ENCODE measurements around the gene LILRA2.
"Not testable (repeated sequence)": the region's sequence is repeated elsewhere in the genome, so short reads cannot be mapped to it uniquely, and the experiment has no call there.

Gene LILRA2

DNA sequence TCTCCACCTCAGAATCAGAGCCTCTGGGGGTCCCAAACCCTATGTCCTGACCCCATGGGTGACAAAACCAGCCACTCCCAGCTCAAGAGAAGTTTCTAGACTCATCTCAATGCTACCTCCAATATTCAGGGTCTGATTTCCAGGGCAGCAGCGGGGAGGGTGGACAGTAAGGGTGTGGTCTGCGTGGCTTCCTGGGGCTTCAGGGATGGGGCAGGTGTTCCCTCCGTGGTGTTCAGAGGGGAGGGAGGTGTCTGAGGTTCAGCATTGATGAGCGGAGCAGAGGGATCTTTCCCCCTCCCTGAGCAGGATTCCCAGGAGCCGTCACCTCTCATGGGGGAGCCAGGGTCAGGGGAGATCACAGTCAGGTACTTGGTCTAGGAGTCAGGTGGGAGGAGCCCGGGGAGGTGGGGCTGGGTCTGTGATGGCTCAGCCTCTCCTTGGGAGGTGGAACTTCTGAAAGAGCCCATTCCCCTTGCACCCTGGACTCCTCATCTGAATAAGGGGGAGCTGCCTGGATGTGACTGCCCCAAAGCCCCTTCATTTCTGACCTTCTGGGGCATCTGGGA lies 2.9 kb downstream of the LILRA2 start:
- TF ChIP-seq, protein P1, sequence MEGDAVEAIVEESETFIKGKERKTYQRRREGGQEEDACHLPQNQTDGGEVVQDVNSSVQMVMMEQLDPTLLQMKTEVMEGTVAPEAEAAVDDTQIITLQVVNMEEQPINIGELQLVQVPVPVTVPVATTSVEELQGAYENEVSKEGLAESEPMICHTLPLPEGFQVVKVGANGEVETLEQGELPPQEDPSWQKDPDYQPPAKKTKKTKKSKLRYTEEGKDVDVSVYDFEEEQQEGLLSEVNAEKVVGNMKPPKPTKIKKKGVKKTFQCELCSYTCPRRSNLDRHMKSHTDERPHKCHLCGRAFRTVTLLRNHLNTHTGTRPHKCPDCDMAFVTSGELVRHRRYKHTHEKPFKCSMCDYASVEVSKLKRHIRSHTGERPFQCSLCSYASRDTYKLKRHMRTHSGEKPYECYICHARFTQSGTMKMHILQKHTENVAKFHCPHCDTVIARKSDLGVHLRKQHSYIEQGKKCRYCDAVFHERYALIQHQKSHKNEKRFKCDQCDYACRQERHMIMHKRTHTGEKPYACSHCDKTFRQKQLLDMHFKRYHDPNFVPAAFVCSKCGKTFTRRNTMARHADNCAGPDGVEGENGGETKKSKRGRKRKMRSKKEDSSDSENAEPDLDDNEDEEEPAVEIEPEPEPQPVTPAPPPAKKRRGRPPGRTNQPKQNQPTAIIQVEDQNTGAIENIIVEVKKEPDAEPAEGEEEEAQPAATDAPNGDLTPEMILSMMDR (IDR thresholded peaks at IDR 0.05): no peak
- peak overlapping the region in 1 of 2 experiments; percentile 78 for H3K4me3 ChIP-seq (ENCODE audit: low read depth in 1 of 2, low read length in 1 of 2)
- peaks cover 65 to 66% of the 10 kb centered on the region in 2 experiments for H3K4me1 ChIP-seq (ENCODE audit: control insufficient read depth in 1 of 2, insufficient read depth in 1 of 2, low read depth in 1 of 2, low read length in 1 of 2)
- peak overlapping the region; percentile 99 for H3K27ac ChIP-seq
- peaks cover 46% of the 10 kb centered on the region for H3K36me3 ChIP-seq
- no peaks in the 10 kb centered on the region for H3K27me3 ChIP-seq
- no peaks in the 10 kb centered on the region for H3K9me3 ChIP-seq

DNA sequence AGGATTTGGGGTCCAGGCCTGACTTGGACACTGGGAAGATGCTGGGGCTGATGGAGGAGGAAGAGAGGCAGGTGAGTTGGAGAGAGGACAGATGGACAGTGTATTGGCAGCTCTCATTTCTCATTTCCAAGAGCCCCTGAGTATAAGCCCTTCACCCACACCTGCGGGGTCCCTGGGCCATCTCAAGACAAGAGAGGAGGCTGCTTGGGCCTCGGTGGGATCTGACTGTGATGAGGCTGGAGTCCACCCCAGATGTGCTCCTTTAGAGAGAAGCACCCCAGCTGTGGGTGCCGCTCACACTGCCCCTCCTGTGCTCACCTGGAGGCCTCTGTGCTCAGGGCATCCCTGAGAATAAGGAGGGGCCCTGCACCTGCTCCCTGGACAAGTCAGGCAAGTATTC lies 3.7 kb downstream of the LILRA2 start:
- H3K9me3 ChIP-seq: no peaks in the 10 kb centered on the region
- H3K27me3 ChIP-seq: no peaks in the 10 kb centered on the region
- peak overlapping the region; percentile 99 for H3K27ac ChIP-seq
- H3K36me3 ChIP-seq: peaks cover 52% of the 10 kb centered on the region
- peaks cover 59 to 64% of the 10 kb centered on the region in 2 experiments for H3K4me1 ChIP-seq (ENCODE audit: control insufficient read depth in 1 of 2, insufficient read depth in 1 of 2, low read depth in 1 of 2, low read length in 1 of 2)
- TF ChIP-seq, protein P1 (IDR thresholded peaks at IDR 0.05): no peak
- H3K4me3 ChIP-seq (ENCODE audit: low read depth in 1 of 2, low read length in 1 of 2): peak overlapping the region in 1 of 2 experiments; percentile 28

DNA sequence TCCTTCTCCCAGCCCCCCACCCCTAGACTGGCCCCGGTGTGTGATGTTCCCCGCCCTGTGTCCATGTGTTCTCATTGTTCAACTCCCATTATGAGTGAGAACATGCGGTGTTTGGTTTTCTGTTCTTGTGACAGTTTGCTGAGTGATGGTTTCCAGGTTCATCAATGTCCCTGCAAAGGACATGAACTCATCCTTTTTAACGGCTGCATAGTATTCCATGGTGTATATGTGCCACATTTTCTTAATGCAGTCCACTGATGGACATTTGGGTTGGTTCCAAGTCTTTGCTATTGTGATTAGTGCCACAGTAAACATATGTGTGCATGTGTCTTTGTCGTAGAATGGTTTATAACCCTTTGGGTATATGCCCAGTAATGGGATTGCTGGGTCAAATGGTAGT lies 4.7 kb downstream of the LILRA2 start:
- Histone ChIP-seq H3K27ac (peak overlapping the region; percentile 41), H3K4me1 (ENCODE audit: control insufficient read depth in 1 of 2, insufficient read depth in 1 of 2, low read depth in 1 of 2, low read length in 1 of 2) (peaks cover 52 to 59% of the 10 kb centered on the region in 2 experiments), H3K36me3 (peaks cover 57% of the 10 kb centered on the region), H3K4me3 (ENCODE audit: low read depth in 1 of 2, low read length in 1 of 2) (peak overlapping the region in 1 of 2 experiments; percentile 3)
- H3K9me3 ChIP-seq, H3K27me3 ChIP-seq: not testable (repeated sequence)

DNA sequence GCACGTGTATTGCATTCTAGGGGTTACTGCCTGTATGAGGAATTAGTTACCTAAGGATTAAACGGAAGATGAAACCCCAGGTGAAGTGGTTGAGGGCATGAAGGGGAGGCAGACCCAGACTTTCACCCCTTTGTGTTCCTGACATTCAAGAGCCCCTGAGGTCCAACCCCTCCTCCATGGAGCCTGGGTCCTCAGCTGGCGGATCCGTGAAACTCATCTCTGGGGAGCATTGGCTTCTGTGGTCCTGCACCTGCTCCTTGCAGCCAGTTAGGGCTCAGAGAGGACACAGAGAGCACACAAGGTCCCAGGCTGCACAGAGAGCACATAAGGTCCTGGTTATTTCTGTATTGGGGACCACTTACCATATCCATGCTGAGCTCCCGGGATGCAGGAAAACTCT lies 12.8 kb downstream of the LILRA2 start:
- H3K27ac ChIP-seq: peak overlapping the region; percentile 27
- TF ChIP-seq, protein P1 (IDR thresholded peaks at IDR 0.05): no peak
- H3K36me3 ChIP-seq: peaks cover 61% of the 10 kb centered on the region
- H3K27me3 ChIP-seq: no peaks in the 10 kb centered on the region
- H3K4me1 ChIP-seq (ENCODE audit: control insufficient read depth in 1 of 2, insufficient read depth in 1 of 2, low read depth in 1 of 2, low read length in 1 of 2): peaks cover 0 to 8% of the 10 kb centered on the region in 2 experiments
- H3K4me3 ChIP-seq (ENCODE audit: low read depth in 1 of 2, low read length in 1 of 2): no peak overlapping the region
- H3K9me3 ChIP-seq: no peaks in the 10 kb centered on the region

DNA sequence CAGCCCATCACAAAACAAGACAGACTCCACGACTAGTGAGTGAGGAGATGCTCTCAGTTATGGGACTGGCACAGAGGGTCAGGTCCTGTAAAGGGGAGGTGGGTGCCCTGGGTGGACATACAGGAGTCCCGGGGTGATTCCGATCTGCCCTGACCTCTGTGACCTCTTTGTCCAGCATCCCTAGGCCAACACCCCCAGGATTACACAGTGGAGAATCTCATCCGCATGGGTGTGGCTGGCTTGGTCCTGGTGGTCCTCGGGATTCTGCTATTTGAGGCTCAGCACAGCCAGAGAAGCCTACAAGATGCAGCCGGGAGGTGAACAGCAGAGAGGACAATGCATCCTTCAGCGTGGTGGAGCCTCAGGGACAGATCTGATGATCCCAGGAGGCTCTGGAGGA lies 13.4 kb downstream of the LILRA2 start:
- Histone ChIP-seq H3K27me3 (no peaks in the 10 kb centered on the region), H3K36me3 (peaks cover 56% of the 10 kb centered on the region), H3K27ac (peak overlapping the region; percentile 44), H3K9me3 (no peaks in the 10 kb centered on the region), H3K4me1 (ENCODE audit: control insufficient read depth in 1 of 2, insufficient read depth in 1 of 2, low read depth in 1 of 2, low read length in 1 of 2) (peaks cover 0 to 5% of the 10 kb centered on the region in 2 experiments), H3K4me3 (ENCODE audit: low read depth in 1 of 2, low read length in 1 of 2) (no peak overlapping the region)
- TF ChIP-seq, protein P1 (IDR thresholded peaks at IDR 0.05): no peak

DNA sequence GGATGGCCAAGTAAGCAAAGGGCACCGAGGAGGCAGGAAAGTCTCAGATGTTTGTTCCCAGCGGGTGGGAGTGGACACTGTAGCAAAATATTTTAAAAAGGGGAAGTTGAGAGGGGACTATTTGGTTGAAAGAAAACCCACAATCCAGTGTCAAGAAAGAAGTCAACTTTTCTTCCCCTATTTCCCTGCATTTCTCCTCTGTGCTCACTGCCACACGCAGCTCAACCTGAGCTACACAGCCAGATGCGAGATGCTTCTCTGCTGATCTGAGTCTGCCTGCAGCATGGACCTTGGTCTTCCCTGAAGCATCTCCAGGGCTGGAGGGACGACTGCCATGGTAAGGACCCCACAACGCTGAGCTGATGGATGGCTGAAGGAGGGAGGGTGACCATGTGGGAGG lies 19.9 kb downstream of the LILRA2 start, which contains the start of gene LILRA1:
LILRA1 (plus strand) TSS at position 188 of the 400 bp plus-strand sequence. CDS start 613 bp downstream, outside the sequence.
- H3K9me3 ChIP-seq, H3K27me3 ChIP-seq: not testable (repeated sequence)
- Histone ChIP-seq H3K4me3 (ENCODE audit: low read depth in 1 of 2, low read length in 1 of 2) (peak within 1 kb of the TSS; percentile 84 to 88), H3K36me3 (peaks cover 45% of the 10 kb centered on the region), H3K4me1 (ENCODE audit: control insufficient read depth in 1 of 2, insufficient read depth in 1 of 2, low read depth in 1 of 2, low read length in 1 of 2) (peaks cover 30% of the 10 kb centered on the region in 2 experiments), H3K27ac (peak within 1 kb of the TSS; percentile 97)

DNA sequence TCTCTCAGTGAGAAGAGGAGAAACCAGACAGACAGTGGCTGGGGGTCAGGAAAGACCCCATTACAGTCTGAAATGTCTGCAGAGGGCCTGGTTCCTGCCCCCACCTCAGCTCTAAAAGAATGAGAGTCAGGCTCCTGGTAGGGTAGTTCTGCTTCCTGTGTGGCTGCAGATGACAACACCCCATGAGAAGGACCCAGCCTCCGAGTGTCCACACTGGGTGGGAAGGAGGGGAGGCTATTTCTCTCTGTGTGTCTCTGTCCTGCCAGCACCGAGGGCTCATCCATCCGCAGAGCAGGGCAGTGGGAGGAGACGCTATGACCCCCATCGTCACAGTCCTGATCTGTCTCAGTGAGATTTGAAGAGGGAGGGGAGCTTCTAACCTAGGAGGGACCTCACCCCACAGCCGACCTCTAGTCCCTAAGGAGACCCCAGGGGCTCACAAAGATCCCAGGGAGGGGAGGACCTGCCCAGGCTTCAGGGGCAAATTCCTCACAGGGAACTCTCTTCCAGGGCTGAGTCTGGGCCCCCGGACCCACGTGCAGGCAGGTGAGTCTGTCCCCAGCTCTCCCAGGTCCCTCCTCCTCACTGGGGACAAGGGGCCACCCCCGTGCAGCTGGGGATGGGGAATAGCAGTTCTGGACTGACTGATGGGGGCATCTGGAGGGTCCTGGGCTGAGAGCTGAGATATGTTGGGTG lies 20.5 kb downstream of the LILRA2 start:
- H3K27me3 ChIP-seq, H3K9me3 ChIP-seq: not testable (repeated sequence)
- H3K4me3 ChIP-seq (ENCODE audit: low read depth in 1 of 2, low read length in 1 of 2): peak overlapping the region; percentile 84 to 88
- H3K4me1 ChIP-seq (ENCODE audit: control insufficient read depth in 1 of 2, insufficient read depth in 1 of 2, low read depth in 1 of 2, low read length in 1 of 2): peaks cover 30% of the 10 kb centered on the region in 2 experiments
- peaks cover 44% of the 10 kb centered on the region for H3K36me3 ChIP-seq
- peak overlapping the region; percentile 97 for H3K27ac ChIP-seq
